GM12892 (cell line): Measurements from ENCODE around the gene POU5F2.

Experiments used
- POLR2A ChIP-seq: IDR thresholded peaks from 2 replicates; pipeline ENCODE4 v1.6.1; 2011; ENCODE audit warnings: low read depth, low read length, control low read depth
- POLR2AphosphoS5 ChIP-seq: IDR thresholded peaks from 2 replicates; pipeline ENCODE4 v1.6.1; 2011; ENCODE audit warnings: low read depth, low read length, control low read depth

- no peak for TF ChIP-seq POLR2A
- no peak for TF ChIP-seq POLR2AphosphoS5
These were observed 19.9 kb downstream of the POU5F2 start for GRCh38 chr5:93721511-93721910.
